ENCODE data around the gene NRP2.

DNA sequence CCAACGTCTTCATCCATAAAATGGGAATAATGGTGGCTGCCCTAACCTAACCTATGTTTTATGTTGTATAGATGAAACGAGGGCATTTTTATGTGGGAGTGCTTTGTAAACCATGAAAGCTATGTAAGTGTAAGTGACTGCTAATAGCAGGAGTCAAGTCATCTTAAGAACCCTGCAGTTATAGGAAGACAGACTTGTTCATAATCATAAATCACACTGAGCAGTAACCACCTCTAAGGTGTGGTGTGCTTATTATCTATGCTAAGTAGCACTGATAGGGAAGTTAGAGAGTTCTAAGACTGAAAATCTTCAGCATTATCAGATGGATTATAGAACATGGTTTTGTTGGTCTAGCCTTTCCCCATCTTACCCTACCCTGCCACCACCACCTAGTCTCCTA, 24.2 kb upstream of the NRP2 start:
- no peak for TF ChIP-seq POLR2A (IDR thresholded peaks at IDR 0.05)
- TF ChIP-seq, protein P1, sequence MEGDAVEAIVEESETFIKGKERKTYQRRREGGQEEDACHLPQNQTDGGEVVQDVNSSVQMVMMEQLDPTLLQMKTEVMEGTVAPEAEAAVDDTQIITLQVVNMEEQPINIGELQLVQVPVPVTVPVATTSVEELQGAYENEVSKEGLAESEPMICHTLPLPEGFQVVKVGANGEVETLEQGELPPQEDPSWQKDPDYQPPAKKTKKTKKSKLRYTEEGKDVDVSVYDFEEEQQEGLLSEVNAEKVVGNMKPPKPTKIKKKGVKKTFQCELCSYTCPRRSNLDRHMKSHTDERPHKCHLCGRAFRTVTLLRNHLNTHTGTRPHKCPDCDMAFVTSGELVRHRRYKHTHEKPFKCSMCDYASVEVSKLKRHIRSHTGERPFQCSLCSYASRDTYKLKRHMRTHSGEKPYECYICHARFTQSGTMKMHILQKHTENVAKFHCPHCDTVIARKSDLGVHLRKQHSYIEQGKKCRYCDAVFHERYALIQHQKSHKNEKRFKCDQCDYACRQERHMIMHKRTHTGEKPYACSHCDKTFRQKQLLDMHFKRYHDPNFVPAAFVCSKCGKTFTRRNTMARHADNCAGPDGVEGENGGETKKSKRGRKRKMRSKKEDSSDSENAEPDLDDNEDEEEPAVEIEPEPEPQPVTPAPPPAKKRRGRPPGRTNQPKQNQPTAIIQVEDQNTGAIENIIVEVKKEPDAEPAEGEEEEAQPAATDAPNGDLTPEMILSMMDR (IDR thresholded peaks at IDR 0.05): no peak
- TF ChIP-seq EP300 (IDR thresholded peaks at IDR 0.05): no peak

Data from ovary (tissue), 3 donors.